ENCODE results near the gene H6PD.
A peak's percentile ranks its signal among the peaks of the same experiment; 100 is the strongest.

The H6PD gene

DNA sequence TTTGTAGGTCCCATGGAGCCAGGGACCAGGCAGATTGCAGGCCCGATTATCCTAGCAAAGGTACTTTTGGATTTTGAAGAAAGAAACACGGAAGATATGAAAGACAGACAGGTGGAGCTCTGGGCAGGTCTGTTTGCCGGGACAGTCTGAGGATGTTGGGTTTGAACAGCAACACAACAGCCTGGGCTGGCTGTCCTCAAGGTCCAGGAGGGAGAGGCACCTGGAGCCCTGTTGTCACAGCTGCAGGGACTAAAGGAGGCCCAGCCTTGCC, 14.6 kb downstream of the H6PD start:
- Histone ChIP-seq H3K36me3 (peaks cover 15 to 35% (median 33%) of the 10 kb centered on the region in 3 donors), H3K27ac (peak overlapping the region; percentile 71 to 72), H3K9me3 (no peaks in the 10 kb centered on the region), H3K27me3 (no peaks in the 10 kb centered on the region), H3K4me1 (peaks cover 12 to 55% (median 49%) of the 10 kb centered on the region in 4 donors), H3K4me3 (no peak overlapping the region)
- intact Hi-C loops (cut with DNase I; ENCODE audit: low total_unique reads), result loop anchor here (10.0 kb wide), 1 partner anchor 114 kb away; no protein-coding TSS in a partner anchor
- TF ChIP-seq, protein P1, sequence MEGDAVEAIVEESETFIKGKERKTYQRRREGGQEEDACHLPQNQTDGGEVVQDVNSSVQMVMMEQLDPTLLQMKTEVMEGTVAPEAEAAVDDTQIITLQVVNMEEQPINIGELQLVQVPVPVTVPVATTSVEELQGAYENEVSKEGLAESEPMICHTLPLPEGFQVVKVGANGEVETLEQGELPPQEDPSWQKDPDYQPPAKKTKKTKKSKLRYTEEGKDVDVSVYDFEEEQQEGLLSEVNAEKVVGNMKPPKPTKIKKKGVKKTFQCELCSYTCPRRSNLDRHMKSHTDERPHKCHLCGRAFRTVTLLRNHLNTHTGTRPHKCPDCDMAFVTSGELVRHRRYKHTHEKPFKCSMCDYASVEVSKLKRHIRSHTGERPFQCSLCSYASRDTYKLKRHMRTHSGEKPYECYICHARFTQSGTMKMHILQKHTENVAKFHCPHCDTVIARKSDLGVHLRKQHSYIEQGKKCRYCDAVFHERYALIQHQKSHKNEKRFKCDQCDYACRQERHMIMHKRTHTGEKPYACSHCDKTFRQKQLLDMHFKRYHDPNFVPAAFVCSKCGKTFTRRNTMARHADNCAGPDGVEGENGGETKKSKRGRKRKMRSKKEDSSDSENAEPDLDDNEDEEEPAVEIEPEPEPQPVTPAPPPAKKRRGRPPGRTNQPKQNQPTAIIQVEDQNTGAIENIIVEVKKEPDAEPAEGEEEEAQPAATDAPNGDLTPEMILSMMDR (IDR thresholded peaks at IDR 0.05), result no peak
- no peak for DNase-seq

DNA sequence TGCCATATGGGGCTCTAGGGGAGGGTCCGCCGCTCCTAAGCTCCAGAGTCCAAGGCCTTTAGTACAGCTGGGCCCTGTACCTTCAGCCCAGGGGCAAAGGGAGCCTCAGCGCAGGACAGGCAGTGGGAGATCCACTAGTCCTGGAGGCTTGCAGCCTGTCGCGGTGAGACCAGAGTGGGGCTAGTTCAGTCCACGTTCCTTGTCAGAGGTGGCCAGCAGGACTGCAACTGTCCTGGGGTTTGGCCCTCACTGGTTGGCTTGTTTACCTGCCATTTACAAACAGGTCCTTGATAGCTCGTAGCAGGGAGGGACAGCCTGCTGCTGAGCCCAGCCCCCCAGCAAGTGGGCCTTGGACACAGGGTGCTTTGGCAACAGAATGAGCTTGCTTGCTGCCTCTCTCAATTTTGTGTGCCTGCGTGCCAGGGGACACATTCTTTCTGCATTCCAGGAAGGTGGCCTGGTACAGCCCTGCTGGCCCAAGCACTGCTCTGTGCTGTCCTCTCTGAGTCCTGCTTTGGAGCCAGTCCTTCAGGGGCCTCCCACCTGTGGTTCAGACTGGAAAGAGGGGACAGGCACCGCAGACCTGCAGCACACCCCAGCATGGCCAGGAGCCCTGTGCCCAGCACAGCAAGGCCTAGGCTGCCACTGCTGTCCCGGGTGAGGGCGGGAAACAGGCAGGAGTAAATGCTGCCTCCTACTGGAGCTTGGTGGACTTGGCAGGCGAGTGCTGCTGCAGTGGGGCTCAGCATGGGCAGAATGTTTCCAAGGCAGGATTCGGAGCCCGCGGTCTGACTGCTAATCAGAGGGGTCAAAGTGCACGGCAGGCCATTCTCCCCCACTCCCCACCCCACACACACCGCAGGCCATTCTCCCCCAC, 15.2 kb downstream of the H6PD start:
- H3K4me1 ChIP-seq, result peaks cover 12 to 49% (median 46%) of the 10 kb centered on the region in 4 donors
- DNase-seq, result peak in 1 of 2 donors; percentile 45
- peak overlapping the region; percentile 71 to 72 for H3K27ac ChIP-seq
- H3K4me3 ChIP-seq, result no peak overlapping the region
- H3K27me3 ChIP-seq, result no peaks in the 10 kb centered on the region
- TF ChIP-seq, protein P1 (IDR thresholded peaks at IDR 0.05), result peak; percentile 49 to 55
- H3K9me3 ChIP-seq, result no peaks in the 10 kb centered on the region
- H3K36me3 ChIP-seq, result peaks cover 15 to 34% (median 29%) of the 10 kb centered on the region in 3 donors
- intact Hi-C loops (cut with DNase I; ENCODE audit: low total_unique reads), result loop anchor here (5.0 to 10.0 kb wide), 2 partner anchors 47 to 115 kb away; no protein-coding TSS in a partner anchor

DNA sequence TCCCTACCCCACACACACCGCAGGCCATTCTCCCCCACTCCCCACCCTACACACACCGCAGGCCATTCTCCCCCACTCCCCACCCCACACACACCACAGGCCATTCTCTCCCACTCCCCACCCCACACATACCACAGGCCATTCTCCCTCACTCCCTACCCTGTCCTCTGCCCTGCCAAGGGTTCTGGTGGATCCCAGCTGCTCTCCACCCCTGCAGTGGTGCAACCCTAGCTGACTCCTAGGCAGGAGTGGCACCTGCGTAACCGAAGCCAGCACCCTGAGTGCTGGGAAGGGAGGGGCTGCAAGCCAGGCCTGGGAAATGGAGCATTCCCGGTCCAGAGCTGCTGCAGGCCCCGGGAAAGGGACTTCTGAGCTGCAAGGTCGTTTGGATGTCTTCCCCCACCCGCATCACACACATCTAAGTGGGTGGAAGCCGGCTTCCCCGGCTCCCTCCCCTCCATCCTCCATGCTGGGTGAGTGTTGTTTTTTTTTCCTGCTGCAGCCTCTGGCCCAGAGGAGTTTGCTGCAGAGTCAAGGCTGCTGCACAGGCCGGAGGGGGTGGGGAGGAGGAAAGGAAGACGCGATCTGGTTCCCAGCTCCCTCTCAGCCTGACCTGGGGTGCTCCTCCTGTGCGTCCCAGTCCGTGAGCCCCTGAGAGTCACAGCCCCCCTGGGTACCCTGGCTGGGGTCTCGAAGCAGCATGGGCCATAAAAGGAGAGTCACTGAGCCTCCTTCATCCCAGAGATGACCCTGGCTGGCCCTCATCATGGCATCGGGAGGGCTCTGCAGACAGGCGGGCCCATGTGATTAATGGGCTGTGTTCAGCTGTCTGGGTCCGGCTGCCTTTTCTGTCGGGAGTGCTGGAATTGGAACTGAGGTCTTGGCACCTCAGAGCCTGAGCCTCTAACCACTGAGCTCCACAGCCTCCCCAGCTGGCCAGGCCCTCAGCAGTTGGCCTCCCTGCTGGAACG, 16.1 kb downstream of the H6PD start:
- H3K36me3 ChIP-seq, result peaks cover 9 to 27% (median 26%) of the 10 kb centered on the region in 3 donors
- intact Hi-C loops (cut with DNase I; ENCODE audit: low total_unique reads), result loop anchor here (5.0 kb wide), 1 partner anchor 48 kb away; no protein-coding TSS in a partner anchor
- no peaks in the 10 kb centered on the region for H3K9me3 ChIP-seq
- TF ChIP-seq, protein P1 (IDR thresholded peaks at IDR 0.05), result no peak
- H3K27ac ChIP-seq, result peak overlapping the region; percentile 71 to 72
- peaks cover 12 to 43% (median 40%) of the 10 kb centered on the region in 4 donors for H3K4me1 ChIP-seq
- DNase-seq, result no peak
- no peak overlapping the region for H3K4me3 ChIP-seq
- H3K27me3 ChIP-seq, result no peaks in the 10 kb centered on the region

DNA sequence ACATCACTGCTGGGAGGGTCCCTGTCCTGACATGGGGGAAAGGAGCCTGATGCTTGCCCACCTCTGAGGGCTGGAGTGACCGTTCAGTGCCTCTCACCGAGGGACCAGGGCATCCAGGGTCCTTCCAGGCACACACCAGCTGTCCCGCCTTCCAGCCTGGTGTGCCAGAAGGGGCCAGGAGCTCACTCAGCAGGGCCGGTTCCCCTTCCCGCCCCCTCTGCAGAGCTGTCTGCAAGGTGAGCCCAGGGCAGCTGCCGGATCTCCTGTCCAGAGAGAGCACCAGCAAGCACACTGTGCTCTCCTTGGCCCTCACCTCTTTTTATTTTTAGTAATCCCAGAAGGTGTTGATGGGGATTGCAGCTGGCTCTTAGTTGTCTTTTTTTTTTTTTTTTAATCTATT, 16.9 kb downstream of the H6PD start:
- Histone ChIP-seq H3K27ac (peak overlapping the region; percentile 71 to 72), H3K4me1 (peaks cover 12 to 43% (median 40%) of the 10 kb centered on the region in 4 donors), H3K27me3 (no peaks in the 10 kb centered on the region), H3K4me3 (no peak overlapping the region), H3K9me3 (no peaks in the 10 kb centered on the region), H3K36me3 (peaks cover 7 to 27% (median 22%) of the 10 kb centered on the region in 3 donors)
- TF ChIP-seq, protein P1 (IDR thresholded peaks at IDR 0.05), result no peak
- DNase-seq, result no peak
- intact Hi-C loops (cut with DNase I; ENCODE audit: low total_unique reads), result loop anchor here (5.0 kb wide), 1 partner anchor 49 kb away; no protein-coding TSS in a partner anchor

DNA sequence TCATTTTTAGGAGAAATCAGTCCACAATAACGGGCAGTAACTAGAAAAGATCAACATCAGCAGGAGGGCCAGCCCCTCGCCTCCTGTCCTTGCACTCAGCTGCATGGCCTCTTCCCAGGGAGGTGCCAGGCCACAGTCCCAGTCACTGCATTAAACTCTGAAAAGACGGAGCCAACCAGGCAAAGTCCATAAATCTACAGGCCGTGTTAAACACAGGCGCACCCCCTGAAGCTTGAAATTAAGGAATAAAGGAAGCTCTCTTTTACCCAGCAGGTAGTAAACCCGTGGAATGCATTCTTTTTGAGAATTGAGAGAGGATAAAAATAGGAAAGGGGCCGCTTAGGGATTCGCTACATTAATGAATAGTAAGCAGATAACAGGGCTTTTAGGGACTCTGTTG, 18.4 kb downstream of the H6PD start:
- TF ChIP-seq, protein P1 (IDR thresholded peaks at IDR 0.05), result no peak
- intact Hi-C loops (cut with DNase I; ENCODE audit: low total_unique reads), result loop anchor here (5.0 kb wide), 1 partner anchor 51 kb away; no protein-coding TSS in a partner anchor
- no peak overlapping the region for H3K4me3 ChIP-seq
- peak overlapping the region in 1 of 2 donors; percentile 40 for H3K27ac ChIP-seq
- H3K36me3 ChIP-seq, result peaks cover 0 to 24% (median 8%) of the 10 kb centered on the region in 3 donors
- peaks cover 12 to 41% (median 36%) of the 10 kb centered on the region in 4 donors for H3K4me1 ChIP-seq
- no peaks in the 10 kb centered on the region for H3K9me3 ChIP-seq
- H3K27me3 ChIP-seq, result no peaks in the 10 kb centered on the region
- no peak for DNase-seq

Data from tibial artery (tissue), 4 donors.